DND-41 (cell line): ENCODE results near the gene CD276.

Source experiments
- EZH2 ChIP-seq: IDR thresholded peaks from 3 replicates; pipeline ENCODE4 v1.6.1; 2012; ENCODE audit warnings: borderline replicate concordance, low read depth, mild to moderate bottlenecking, moderate library complexity, low read length, inconsistent platforms; ENCODE audit not compliant: severe bottlenecking
- TF ChIP-seq, protein P1 (sequence below): IDR thresholded peaks from 2 replicates; pipeline ENCODE4 v1.5.1; 2012; ENCODE audit warnings: borderline replicate concordance, low read length, moderate library complexity, mild to moderate bottlenecking; ENCODE audit not compliant: poor library complexity, severe bottlenecking; ENCODE audit errors: extremely low read depth

GRCh38 chr15:73732930-73733329 is 48.7 kb downstream of the CD276 start:
- TF ChIP-seq, protein P1, sequence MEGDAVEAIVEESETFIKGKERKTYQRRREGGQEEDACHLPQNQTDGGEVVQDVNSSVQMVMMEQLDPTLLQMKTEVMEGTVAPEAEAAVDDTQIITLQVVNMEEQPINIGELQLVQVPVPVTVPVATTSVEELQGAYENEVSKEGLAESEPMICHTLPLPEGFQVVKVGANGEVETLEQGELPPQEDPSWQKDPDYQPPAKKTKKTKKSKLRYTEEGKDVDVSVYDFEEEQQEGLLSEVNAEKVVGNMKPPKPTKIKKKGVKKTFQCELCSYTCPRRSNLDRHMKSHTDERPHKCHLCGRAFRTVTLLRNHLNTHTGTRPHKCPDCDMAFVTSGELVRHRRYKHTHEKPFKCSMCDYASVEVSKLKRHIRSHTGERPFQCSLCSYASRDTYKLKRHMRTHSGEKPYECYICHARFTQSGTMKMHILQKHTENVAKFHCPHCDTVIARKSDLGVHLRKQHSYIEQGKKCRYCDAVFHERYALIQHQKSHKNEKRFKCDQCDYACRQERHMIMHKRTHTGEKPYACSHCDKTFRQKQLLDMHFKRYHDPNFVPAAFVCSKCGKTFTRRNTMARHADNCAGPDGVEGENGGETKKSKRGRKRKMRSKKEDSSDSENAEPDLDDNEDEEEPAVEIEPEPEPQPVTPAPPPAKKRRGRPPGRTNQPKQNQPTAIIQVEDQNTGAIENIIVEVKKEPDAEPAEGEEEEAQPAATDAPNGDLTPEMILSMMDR: no peak
- TF ChIP-seq EZH2: no peak
